Measurements from ENCODE around the gene MAP1LC3A. TPM values are rescaled to one million over a fixed set of nuclear protein-coding genes. Genes with fewer than 3 reads are reported as not detected.

Gene MAP1LC3A
- total and polyA plus RNA-seq, 2 donors (not counting 1 experiment from before 2014, with no cell fraction given) = 3.5 to 10.5 TPM

DNA sequence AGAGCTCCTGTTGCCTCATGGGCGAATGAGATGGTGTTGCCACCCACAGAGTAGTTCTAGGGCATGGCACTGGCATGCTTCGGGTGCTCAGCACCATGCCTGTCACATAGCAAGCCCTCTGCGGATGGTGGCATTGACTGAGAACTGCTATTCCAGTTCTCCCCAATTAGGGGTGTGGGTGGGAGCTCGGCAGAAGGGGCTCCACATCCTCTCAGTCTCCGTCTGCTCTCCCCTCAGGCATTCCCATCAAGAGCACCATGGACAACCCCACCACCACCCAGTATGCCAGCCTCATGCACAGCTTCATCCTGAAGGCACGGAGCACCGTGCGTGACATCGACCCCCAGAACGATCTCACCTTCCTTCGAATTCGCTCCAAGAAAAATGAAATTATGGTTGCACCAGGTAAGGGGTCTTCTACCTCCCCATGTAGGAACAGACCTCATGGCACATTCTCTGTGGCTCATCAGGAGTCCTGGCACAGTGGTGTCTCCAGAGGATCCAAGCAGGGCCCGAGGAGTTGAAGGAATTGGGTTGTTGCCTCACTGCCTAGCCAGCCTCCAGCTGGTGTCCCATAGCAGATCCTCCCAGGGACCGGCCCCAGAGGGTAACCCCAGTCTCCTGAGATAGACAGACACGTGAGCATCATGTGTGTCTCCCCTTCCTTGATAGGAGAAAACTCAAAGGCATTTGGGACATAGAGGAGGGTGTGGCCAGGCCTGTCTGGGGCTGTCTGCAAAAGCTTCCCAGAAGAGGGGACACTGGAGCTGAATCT lies 23.9 kb upstream of the MAP1LC3A start:
- ChIA-PET POLR2A (no interaction called here), CTCF (interaction anchor here (0.6 to 1.0 kb wide), 2 partner anchors 59 to 343 kb away, joined by 3 read pairs; no protein-coding TSS in a partner anchor)
- Histone ChIP-seq H3K9me3 (ENCODE audit: control extremely low read depth in 1 of 3, control insufficient read depth in 2 of 3, insufficient read depth in 1 of 3, low read length in 2 of 3) (no peaks in the 10 kb centered on the region), H3K36me3 (replicated peaks in 1 of 2; ENCODE audit: control extremely low read depth in 1 of 2, control insufficient read depth in 1 of 2, extremely low read depth in 1 of 2, insufficient read depth in 2 of 2, low read length in 1 of 2) (peaks cover 4 to 68% of the 10 kb centered on the region in 2 experiments), H3K9ac (ENCODE audit: low read length) (no peak overlapping the region), H3K4me2 (replicated peaks; ENCODE audit: low read depth, low read length, poor library complexity, severe bottlenecking) (no peak overlapping the region), H3K27ac (ENCODE audit: low read length in 2 of 2) (no peak overlapping the region), H3K27me3 (replicated peaks in 1 of 4; ENCODE audit: control extremely low read depth in 1 of 4, control insufficient read depth in 3 of 4, insufficient read depth in 4 of 4, low read length in 3 of 4) (no peaks in the 10 kb centered on the region), H3K79me2 (ENCODE audit: control insufficient read depth, insufficient read depth, low read length) (peaks cover 12% of the 10 kb centered on the region), H3K4me1 (ENCODE audit: control insufficient read depth in 2 of 2, insufficient read depth in 2 of 2, low read length in 2 of 2) (no peaks in the 10 kb centered on the region), H4K20me1 (ENCODE audit: control insufficient read depth, insufficient read depth, low read length, poor library complexity, severe bottlenecking) (peaks cover 36% of the 10 kb centered on the region), H3K4me3 (ENCODE audit: control extremely low read depth in 1 of 5, extremely low read depth in 1 of 5, insufficient read depth in 1 of 5, low read depth in 2 of 5, low read length in 4 of 5) (no peak overlapping the region), H2AFZ (ENCODE audit: insufficient read depth, low read depth, low read length, poor library complexity, severe bottlenecking) (no peak overlapping the region)
- H3K4me1 Mint-ChIP-seq = peaks cover 5% of the 10 kb centered on the region
- no peak overlapping the region for H3K27ac Mint-ChIP-seq
- intact Hi-C loops (cut with micrococcal nuclease) = loop anchor here (5.0 kb wide), 1 partner anchor 222 kb away; no protein-coding TSS in a partner anchor
- no peaks in the 10 kb centered on the region for H3K9me3 Mint-ChIP-seq (ENCODE audit: insufficient read depth)
- ATAC-seq (ENCODE audit: low read depth) = no peak
- DNase-seq = no peak
- no peak overlapping the region for H3K4me3 Mint-ChIP-seq
- TF ChIP-seq CTCF (IDR thresholded peaks at IDR 0.05) (no peak), EZH2 (IDR thresholded peaks at IDR 0.05; ENCODE audit: borderline replicate concordance, insufficient read depth, low read depth, low read length, poor library complexity, severe bottlenecking) (no peak)
- no peaks in the 10 kb centered on the region for H3K27me3 Mint-ChIP-seq
- WGBS (ENCODE audit: insufficient coverage) = 100% methylated on average over 13 of the region's 15 CpGs

- WGBS (ENCODE audit: insufficient coverage) = 98% methylated on average over 14 of the region's 15 CpGs
- H3K79me2 ChIP-seq (ENCODE audit: control insufficient read depth, insufficient read depth, low read length) = peaks cover 7% of the 10 kb centered on the region
- DNase-seq (no peak), ATAC-seq (ENCODE audit: low read depth) (no peak)
- intact Hi-C loops (cut with micrococcal nuclease) = loop anchor here (5.0 kb wide), 1 partner anchor 223 kb away; no protein-coding TSS in a partner anchor
- H3K36me3 ChIP-seq (replicated peaks in 1 of 2; ENCODE audit: control extremely low read depth in 1 of 2, control insufficient read depth in 1 of 2, extremely low read depth in 1 of 2, insufficient read depth in 2 of 2, low read length in 1 of 2) = peaks cover 4 to 66% of the 10 kb centered on the region in 2 experiments
- TF ChIP-seq CTCF (IDR thresholded peaks at IDR 0.05) = no peak
- TF ChIP-seq EZH2 (IDR thresholded peaks at IDR 0.05; ENCODE audit: borderline replicate concordance, insufficient read depth, low read depth, low read length, poor library complexity, severe bottlenecking) = no peak
- no peaks in the 10 kb centered on the region for H3K9me3 ChIP-seq (ENCODE audit: control extremely low read depth in 1 of 3, control insufficient read depth in 2 of 3, insufficient read depth in 1 of 3, low read length in 2 of 3)
- peaks cover 28% of the 10 kb centered on the region for H4K20me1 ChIP-seq (ENCODE audit: control insufficient read depth, insufficient read depth, low read length, poor library complexity, severe bottlenecking)
- Mint-ChIP-seq H3K27ac (no peak overlapping the region), H3K9me3 (ENCODE audit: insufficient read depth) (no peaks in the 10 kb centered on the region), H3K4me3 (no peak overlapping the region), H3K27me3 (no peaks in the 10 kb centered on the region), H3K4me1 (peaks cover 5% of the 10 kb centered on the region)
- no peak overlapping the region for H3K4me3 ChIP-seq (ENCODE audit: control extremely low read depth in 1 of 5, extremely low read depth in 1 of 5, insufficient read depth in 1 of 5, low read depth in 2 of 5, low read length in 4 of 5)
- ChIA-PET POLR2A (no interaction called here), CTCF (interaction anchor here (0.6 to 5.0 kb wide), 3 partner anchors 19 to 344 kb away, joined by 3 to 89 read pairs (median 15); partner anchors contain the start of gene DYNLRB1)
- H3K9ac ChIP-seq (ENCODE audit: low read length) = no peak overlapping the region
- no peaks in the 10 kb centered on the region for H3K4me1 ChIP-seq (ENCODE audit: control insufficient read depth in 2 of 2, insufficient read depth in 2 of 2, low read length in 2 of 2)
- no peak overlapping the region for H3K4me2 ChIP-seq (replicated peaks; ENCODE audit: low read depth, low read length, poor library complexity, severe bottlenecking)
- H3K27ac ChIP-seq (ENCODE audit: low read length in 2 of 2) = no peak overlapping the region
- H3K27me3 ChIP-seq (replicated peaks in 1 of 4; ENCODE audit: control extremely low read depth in 1 of 4, control insufficient read depth in 3 of 4, insufficient read depth in 4 of 4, low read length in 3 of 4) = no peaks in the 10 kb centered on the region
- no peak overlapping the region for H2AFZ ChIP-seq (ENCODE audit: insufficient read depth, low read depth, low read length, poor library complexity, severe bottlenecking)
These were observed 23.1 kb upstream of the MAP1LC3A start for GRCh38 chr20:34535301-34535840.

All from B cell (primary cell).